ENCODE measurements around the gene VMP1. TPM values are rescaled to one million over a fixed set of nuclear protein-coding genes. Genes with fewer than 3 reads are reported as not detected.
A peak's percentile ranks its signal among the peaks of the same experiment; 100 is the strongest.

Gene VMP1
- total RNA-seq, 1 experiment from 2014 or later: 72.8 TPM

DNA sequence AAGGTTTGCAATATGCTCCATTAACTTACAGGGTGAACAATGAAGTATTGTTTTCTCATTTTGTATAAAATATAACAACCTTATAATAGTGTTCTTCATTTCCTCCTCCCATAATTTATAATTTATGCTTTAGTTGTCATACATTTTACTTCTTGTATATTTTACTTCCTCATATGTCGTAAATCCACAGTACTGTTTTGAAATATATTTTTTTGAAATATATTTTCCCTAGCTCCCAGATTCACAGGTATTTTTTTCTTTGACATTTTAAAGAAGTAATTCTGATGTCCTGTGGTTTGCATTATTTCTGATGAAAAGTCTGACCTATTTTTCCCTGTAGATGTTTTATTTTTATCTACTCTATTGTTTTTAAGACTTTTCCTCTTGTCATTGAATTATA is 52.7 kb downstream of the VMP1 start:
- ATAC-seq: no peak

DNA sequence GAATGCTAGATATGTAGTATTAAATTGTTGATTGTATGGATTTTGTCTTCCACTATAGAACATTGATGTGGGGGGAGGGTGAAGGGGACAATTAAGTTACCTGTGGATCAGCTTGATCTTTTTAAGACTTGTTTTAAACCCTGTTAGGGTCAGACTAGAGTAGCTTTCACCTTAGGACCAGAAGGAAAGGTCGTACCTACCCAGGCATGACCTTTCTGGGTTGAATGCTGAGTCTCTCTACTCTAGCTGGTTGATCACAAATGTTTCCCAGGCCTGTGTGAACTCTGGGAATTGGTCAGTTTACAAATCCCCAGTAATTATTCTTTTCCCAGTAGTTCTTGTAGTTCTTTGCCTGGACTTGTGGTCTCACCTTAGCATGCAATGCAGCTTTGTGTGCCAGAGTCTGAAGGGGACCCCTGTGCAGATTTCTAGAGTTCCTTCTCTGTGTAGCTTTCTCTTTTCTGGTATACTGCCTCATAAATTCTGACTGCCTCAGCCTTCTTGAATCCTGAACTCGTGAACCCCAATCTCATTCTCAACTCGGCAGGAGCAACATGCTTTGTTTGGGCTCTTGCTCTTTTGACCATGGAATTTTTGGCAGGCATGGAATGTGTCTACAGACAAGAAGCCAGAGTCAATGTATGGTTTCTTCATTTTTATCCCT is 54.1 kb downstream of the VMP1 start:
- Mint-ChIP-seq H3K36me3 (peaks cover 25% of the 10 kb centered on the region), H3K4me3 (no peak overlapping the region), H3K27ac (peak overlapping the region; percentile 75), H3K4me1 (peaks cover 8% of the 10 kb centered on the region), H3K27me3 (ENCODE audit: low read depth) (no peaks in the 10 kb centered on the region), H3K9me3 (peaks cover 7% of the 10 kb centered on the region)
- ATAC-seq (no peak; the same call in 1 of the 2 replicates), DNase-seq (ENCODE audit: low spot score) (no peak)
- ChIA-PET CTCF (no interaction called here), POLR2A (interaction anchor here (0.7 kb wide), 1 partner anchor 77 kb away, joined by 3 read pairs; no protein-coding TSS in a partner anchor)
- TF ChIP-seq, protein P1, sequence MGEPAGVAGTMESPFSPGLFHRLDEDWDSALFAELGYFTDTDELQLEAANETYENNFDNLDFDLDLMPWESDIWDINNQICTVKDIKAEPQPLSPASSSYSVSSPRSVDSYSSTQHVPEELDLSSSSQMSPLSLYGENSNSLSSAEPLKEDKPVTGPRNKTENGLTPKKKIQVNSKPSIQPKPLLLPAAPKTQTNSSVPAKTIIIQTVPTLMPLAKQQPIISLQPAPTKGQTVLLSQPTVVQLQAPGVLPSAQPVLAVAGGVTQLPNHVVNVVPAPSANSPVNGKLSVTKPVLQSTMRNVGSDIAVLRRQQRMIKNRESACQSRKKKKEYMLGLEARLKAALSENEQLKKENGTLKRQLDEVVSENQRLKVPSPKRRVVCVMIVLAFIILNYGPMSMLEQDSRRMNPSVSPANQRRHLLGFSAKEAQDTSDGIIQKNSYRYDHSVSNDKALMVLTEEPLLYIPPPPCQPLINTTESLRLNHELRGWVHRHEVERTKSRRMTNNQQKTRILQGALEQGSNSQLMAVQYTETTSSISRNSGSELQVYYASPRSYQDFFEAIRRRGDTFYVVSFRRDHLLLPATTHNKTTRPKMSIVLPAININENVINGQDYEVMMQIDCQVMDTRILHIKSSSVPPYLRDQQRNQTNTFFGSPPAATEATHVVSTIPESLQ (CRISPR knock-in tag; IDR thresholded peaks at IDR 0.05): no peak
- TF ChIP-seq ZNF671 (CRISPR knock-in tag; IDR thresholded peaks at IDR 0.05): no peak
- no peak for TF ChIP-seq OVOL2 (CRISPR knock-in tag; IDR thresholded peaks at IDR 0.05; ENCODE audit: borderline replicate concordance)
- TF ChIP-seq ELF4 (CRISPR knock-in tag; IDR thresholded peaks at IDR 0.05; ENCODE audit: low read depth): no peak
- TF ChIP-seq ZNF416 (CRISPR knock-in tag; IDR thresholded peaks at IDR 0.05): no peak
- no peak for TF ChIP-seq ZNF121 (CRISPR knock-in tag; IDR thresholded peaks at IDR 0.05)
- TF ChIP-seq, protein P2, sequence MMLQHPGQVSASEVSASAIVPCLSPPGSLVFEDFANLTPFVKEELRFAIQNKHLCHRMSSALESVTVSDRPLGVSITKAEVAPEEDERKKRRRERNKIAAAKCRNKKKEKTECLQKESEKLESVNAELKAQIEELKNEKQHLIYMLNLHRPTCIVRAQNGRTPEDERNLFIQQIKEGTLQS (CRISPR knock-in tag; conservative IDR thresholded peaks at IDR 0.05): no peak
- no peak for TF ChIP-seq CREB1 (CRISPR knock-in tag; IDR thresholded peaks at IDR 0.05)
- no peak for TF ChIP-seq FOXK1 (CRISPR knock-in tag; IDR thresholded peaks at IDR 0.05)
- no peak for TF ChIP-seq GABPB1 (CRISPR knock-in tag; IDR thresholded peaks at IDR 0.05)
- TF ChIP-seq ATF1 (CRISPR knock-in tag; IDR thresholded peaks at IDR 0.05): no peak
- TF ChIP-seq, protein P3, sequence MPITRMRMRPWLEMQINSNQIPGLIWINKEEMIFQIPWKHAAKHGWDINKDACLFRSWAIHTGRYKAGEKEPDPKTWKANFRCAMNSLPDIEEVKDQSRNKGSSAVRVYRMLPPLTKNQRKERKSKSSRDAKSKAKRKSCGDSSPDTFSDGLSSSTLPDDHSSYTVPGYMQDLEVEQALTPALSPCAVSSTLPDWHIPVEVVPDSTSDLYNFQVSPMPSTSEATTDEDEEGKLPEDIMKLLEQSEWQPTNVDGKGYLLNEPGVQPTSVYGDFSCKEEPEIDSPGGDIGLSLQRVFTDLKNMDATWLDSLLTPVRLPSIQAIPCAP (CRISPR knock-in tag; IDR thresholded peaks at IDR 0.05): no peak
- no peak for TF ChIP-seq FOXP1 (CRISPR knock-in tag; IDR thresholded peaks at IDR 0.05; ENCODE audit: borderline replicate concordance)
- no peak for TF ChIP-seq ZNF138 (CRISPR knock-in tag; conservative IDR thresholded peaks at IDR 0.05)
- TF ChIP-seq JAZF1 (CRISPR knock-in tag; IDR thresholded peaks at IDR 0.05): no peak

More for the DNA sequence above, 52.7 kb downstream of the VMP1 start:
- no peak for DNase-seq (ENCODE audit: low spot score)
- CTCF ChIA-PET: no interaction called here
- Mint-ChIP-seq H3K36me3 (peaks cover 25% of the 10 kb centered on the region), H3K27ac (no peak overlapping the region), H3K9me3 (peaks cover 7% of the 10 kb centered on the region), H3K27me3 (ENCODE audit: low read depth) (no peaks in the 10 kb centered on the region), H3K4me1 (peaks cover 8% of the 10 kb centered on the region), H3K4me3 (no peak overlapping the region)
- TF ChIP-seq, protein P4, sequence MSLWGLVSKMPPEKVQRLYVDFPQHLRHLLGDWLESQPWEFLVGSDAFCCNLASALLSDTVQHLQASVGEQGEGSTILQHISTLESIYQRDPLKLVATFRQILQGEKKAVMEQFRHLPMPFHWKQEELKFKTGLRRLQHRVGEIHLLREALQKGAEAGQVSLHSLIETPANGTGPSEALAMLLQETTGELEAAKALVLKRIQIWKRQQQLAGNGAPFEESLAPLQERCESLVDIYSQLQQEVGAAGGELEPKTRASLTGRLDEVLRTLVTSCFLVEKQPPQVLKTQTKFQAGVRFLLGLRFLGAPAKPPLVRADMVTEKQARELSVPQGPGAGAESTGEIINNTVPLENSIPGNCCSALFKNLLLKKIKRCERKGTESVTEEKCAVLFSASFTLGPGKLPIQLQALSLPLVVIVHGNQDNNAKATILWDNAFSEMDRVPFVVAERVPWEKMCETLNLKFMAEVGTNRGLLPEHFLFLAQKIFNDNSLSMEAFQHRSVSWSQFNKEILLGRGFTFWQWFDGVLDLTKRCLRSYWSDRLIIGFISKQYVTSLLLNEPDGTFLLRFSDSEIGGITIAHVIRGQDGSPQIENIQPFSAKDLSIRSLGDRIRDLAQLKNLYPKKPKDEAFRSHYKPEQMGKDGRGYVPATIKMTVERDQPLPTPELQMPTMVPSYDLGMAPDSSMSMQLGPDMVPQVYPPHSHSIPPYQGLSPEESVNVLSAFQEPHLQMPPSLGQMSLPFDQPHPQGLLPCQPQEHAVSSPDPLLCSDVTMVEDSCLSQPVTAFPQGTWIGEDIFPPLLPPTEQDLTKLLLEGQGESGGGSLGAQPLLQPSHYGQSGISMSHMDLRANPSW (CRISPR knock-in tag; conservative IDR thresholded peaks at IDR 0.05; ENCODE audit: low read depth): no peak
- TF ChIP-seq NFYB (CRISPR knock-in tag; conservative IDR thresholded peaks at IDR 0.05; ENCODE audit: low read depth) (no peak), ZNF416 (CRISPR knock-in tag; IDR thresholded peaks at IDR 0.05) (no peak), EMX1 (CRISPR knock-in tag; IDR thresholded peaks at IDR 0.05) (no peak), ETV6 (CRISPR knock-in tag; IDR thresholded peaks at IDR 0.05) (no peak), ZNF423 (CRISPR knock-in tag; IDR thresholded peaks at IDR 0.05) (no peak), RELA (CRISPR knock-in tag; IDR thresholded peaks at IDR 0.05; ENCODE audit: borderline replicate concordance) (no peak), IRF2 (CRISPR knock-in tag; IDR thresholded peaks at IDR 0.05; ENCODE audit: borderline replicate concordance, low read depth) (no peak), GABPB1 (CRISPR knock-in tag; IDR thresholded peaks at IDR 0.05) (no peak), TCF7 (CRISPR knock-in tag; IDR thresholded peaks at IDR 0.05; ENCODE audit: low read depth) (no peak)
- TF ChIP-seq, protein P5, sequence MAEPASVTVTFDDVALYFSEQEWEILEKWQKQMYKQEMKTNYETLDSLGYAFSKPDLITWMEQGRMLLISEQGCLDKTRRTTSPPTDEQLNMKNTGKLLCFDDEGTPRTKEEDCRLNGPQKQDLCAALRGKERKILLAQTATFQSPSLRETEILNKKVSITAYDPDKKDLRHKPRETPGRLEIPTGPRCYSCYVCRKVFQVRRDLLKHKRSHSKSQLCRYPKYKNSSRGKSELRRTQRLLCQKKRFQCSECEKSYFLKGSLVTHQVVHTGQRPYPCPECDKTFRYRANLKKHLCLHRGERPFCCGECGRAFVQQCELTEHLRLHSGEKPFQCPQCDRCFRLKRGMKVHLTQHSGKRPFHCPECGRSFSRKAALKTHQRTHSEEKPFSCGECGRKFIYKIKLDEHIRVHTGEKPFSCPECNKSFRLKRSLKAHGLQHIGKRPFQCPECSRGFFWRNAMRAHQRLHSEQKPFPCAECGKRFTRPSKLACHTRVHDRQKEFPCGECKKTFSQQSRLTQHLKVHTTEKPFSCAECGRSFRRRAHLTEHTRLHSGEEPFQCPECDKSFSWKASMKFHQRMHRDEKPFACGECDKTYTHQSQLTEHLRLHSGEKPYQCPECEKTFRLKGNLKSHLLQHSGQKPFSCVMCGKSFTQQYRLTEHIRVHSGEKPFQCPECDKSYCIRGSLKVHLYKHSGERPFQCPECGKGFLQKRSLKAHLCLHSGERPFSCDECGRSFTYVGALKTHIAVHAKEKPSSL (CRISPR knock-in tag; conservative IDR thresholded peaks at IDR 0.05): no peak
- TF ChIP-seq, protein P6, sequence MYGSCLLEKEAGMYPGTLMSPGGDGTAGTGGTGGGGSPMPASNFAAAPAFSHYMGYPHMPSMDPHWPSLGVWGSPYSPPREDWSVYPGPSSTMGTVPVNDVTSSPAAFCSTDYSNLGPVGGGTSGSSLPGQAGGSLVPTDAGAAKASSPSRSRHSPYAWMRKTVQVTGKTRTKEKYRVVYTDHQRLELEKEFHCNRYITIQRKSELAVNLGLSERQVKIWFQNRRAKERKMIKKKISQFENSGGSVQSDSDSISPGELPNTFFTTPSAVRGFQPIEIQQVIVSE (CRISPR knock-in tag; IDR thresholded peaks at IDR 0.05; ENCODE audit: borderline replicate concordance): no peak
- POLR2A ChIA-PET: no interaction called here

Measured in WTC11 (cell line).